Neuronal stem cell (in vitro differentiated cells): ENCODE results near the gene LYRM4.

Experiments
- DNase-seq: peaks from one replicate; pipeline ENCODE4 v3.0.0-alpha.2; 2013; ENCODE audit warnings: low spot score
- H2AFZ ChIP-seq: one replicate; pipeline ENCODE4 v1.6.1; 2013; ENCODE audit warnings: mild to moderate bottlenecking, low read length, inconsistent platforms
- H2AK5ac ChIP-seq: 2 replicates; pipeline ENCODE4 v1.6.1; 2013; ENCODE audit warnings: low read depth, mild to moderate bottlenecking, inconsistent platforms, low read length, moderate library complexity, mixed read lengths
- H2BK120ac ChIP-seq: 2 replicates; pipeline ENCODE4 v1.6.1; 2013; ENCODE audit warnings: low read depth, mild to moderate bottlenecking, inconsistent platforms, low read length, moderate library complexity, mixed read lengths
- H2BK12ac ChIP-seq: one replicate; pipeline ENCODE4 v1.6.1; 2013; ENCODE audit warnings: low read length, inconsistent platforms
- H2BK15ac ChIP-seq: 2 replicates; pipeline ENCODE4 v1.6.1; 2013; ENCODE audit warnings: mild to moderate bottlenecking, low read length, inconsistent platforms, mixed read lengths
- H2BK5ac ChIP-seq: one replicate; pipeline ENCODE4 v1.6.1; 2013; ENCODE audit warnings: inconsistent platforms, mild to moderate bottlenecking, low read length, moderate library complexity
- H3K14ac ChIP-seq: one replicate; pipeline ENCODE4 v1.6.1; 2013; ENCODE audit warnings: low read length, inconsistent platforms
- H3K18ac ChIP-seq: 2 replicates; pipeline ENCODE4 v1.6.1; 2013; ENCODE audit warnings: low read length, inconsistent platforms
- H3K23ac ChIP-seq: 2 replicates; pipeline ENCODE4 v1.6.1; 2013; ENCODE audit warnings: low read depth, mild to moderate bottlenecking, mixed read lengths, low read length, inconsistent platforms; ENCODE audit not compliant: poor library complexity
- H3K27ac ChIP-seq: replicated peaks from 3 replicates; pipeline ENCODE4 v1.5.1; 2013; ENCODE audit warnings: low read length, inconsistent platforms
- H3K27me3 ChIP-seq, 3 experiments: 2 replicates each; pipeline ENCODE4 v1.6.1; 2013; ENCODE audit warnings: low read length in 3 of 3, mild to moderate bottlenecking in 2 of 3, inconsistent platforms in 1 of 3, low read depth in 1 of 3, mixed read lengths in 1 of 3, moderate library complexity in 1 of 3; ENCODE audit not compliant: control insufficient read depth in 3 of 3, insufficient read depth in 3 of 3
- H3K36me3 ChIP-seq, 2 donors: replicated peaks in 1 of 2; 2 replicates each; pipeline ENCODE4 v1.6.1; 2013; ENCODE audit warnings: low read length in 2 of 2; ENCODE audit not compliant: control insufficient read depth in 2 of 2, insufficient read depth in 2 of 2
- H3K4ac ChIP-seq: 2 replicates; pipeline ENCODE4 v1.6.1; 2013; ENCODE audit warnings: inconsistent platforms, mild to moderate bottlenecking, low read length, moderate library complexity
- H3K4me1 ChIP-seq, 2 donors: 1 replicate in 1 of 2; 2 replicates in 1 of 2; pipeline ENCODE4 v1.6.1; 2013; ENCODE audit warnings: low read length in 2 of 2, low read depth in 1 of 2; ENCODE audit not compliant: control insufficient read depth in 2 of 2, insufficient read depth in 1 of 2
- H3K4me2 ChIP-seq: one replicate; pipeline ENCODE4 v1.6.1; 2013; ENCODE audit warnings: mild to moderate bottlenecking, low read length, inconsistent platforms; ENCODE audit not compliant: insufficient read depth, poor library complexity, severe bottlenecking
- H3K4me3 ChIP-seq, 2 donors: 2 replicates each; pipeline ENCODE4 v1.5.1; 2013; ENCODE audit warnings: low read length in 2 of 2, mild to moderate bottlenecking in 2 of 2, inconsistent platforms in 1 of 2, moderate library complexity in 1 of 2
- H3K79me1 ChIP-seq: one replicate; pipeline ENCODE4 v1.6.1; 2013; ENCODE audit warnings: low read depth, mild to moderate bottlenecking, inconsistent platforms, low read length, moderate library complexity
- H3K9ac ChIP-seq: one replicate; pipeline ENCODE4 v1.6.1; 2013; ENCODE audit warnings: mild to moderate bottlenecking, low read depth, low read length, inconsistent platforms; ENCODE audit not compliant: poor library complexity
- H3K9me3 ChIP-seq, 2 donors: replicated peaks in 1 of 2; 2 replicates each; pipeline versions ENCODE3 to v1.6.1; 2013; ENCODE audit warnings: low read length in 2 of 2, mild to moderate bottlenecking in 2 of 2, inconsistent platforms in 1 of 2, low read depth in 1 of 2, mixed read lengths in 1 of 2, moderate library complexity in 1 of 2; ENCODE audit not compliant: control insufficient read depth in 2 of 2, insufficient read depth in 1 of 2
- H4K8ac ChIP-seq: one replicate; pipeline ENCODE4 v1.6.1; 2013; ENCODE audit warnings: low read depth, mild to moderate bottlenecking, inconsistent platforms, low read length, moderate library complexity
- H4K91ac ChIP-seq: one replicate; pipeline ENCODE4 v1.6.1; 2013; ENCODE audit warnings: low read length, low read depth, mild to moderate bottlenecking, inconsistent platforms; ENCODE audit not compliant: poor library complexity
- WGBS, 2 donors: extraction: QIAGEN DNeasy Blood & Tissue Kit; methylation state at CpG; one replicate each; pipeline ENCODE4 v1.1.7; 2013; ENCODE audit warnings: missing lambda C conversion rate in 2 of 2, mixed read lengths in 1 of 2; ENCODE audit not compliant: insufficient read length in 2 of 2, insufficient replicate concordance in 1 of 2; ENCODE audit errors: extremely low coverage in 2 of 2; 5-methylcytosine and 5-hydroxymethylcytosine counted together

LYRM4 gene

GRCh38 chr6:5190507-5190906 lies 70.2 kb downstream of the LYRM4 start:
- no peak overlapping the region for H2BK15ac ChIP-seq
- H2AK5ac ChIP-seq: no peak overlapping the region
- H2BK5ac ChIP-seq: no peak overlapping the region
- H3K14ac ChIP-seq: no peak overlapping the region
- WGBS, 2 donors: no CpG with 5 or more reads among the region's 3 CpGs
- no peak overlapping the region for H3K4ac ChIP-seq
- no peaks in the 10 kb centered on the region for H3K36me3 ChIP-seq
- H3K23ac ChIP-seq: no peak overlapping the region
- no peak overlapping the region for H3K4me3 ChIP-seq
- H4K8ac ChIP-seq: no peak overlapping the region
- H3K27ac ChIP-seq: no peak overlapping the region
- no peak for DNase-seq
- H3K79me1 ChIP-seq: no peaks in the 10 kb centered on the region
- no peak overlapping the region for H3K4me2 ChIP-seq
- no peak overlapping the region for H3K18ac ChIP-seq
- H3K9ac ChIP-seq: no peak overlapping the region
- no peaks in the 10 kb centered on the region for H3K9me3 ChIP-seq
- no peak overlapping the region for H4K91ac ChIP-seq
- peaks cover 10 to 11% of the 10 kb centered on the region in 2 donors for H3K4me1 ChIP-seq
- no peak overlapping the region for H2AFZ ChIP-seq
- H2BK120ac ChIP-seq: no peak overlapping the region
- H3K27me3 ChIP-seq: no peaks in the 10 kb centered on the region
- no peak overlapping the region for H2BK12ac ChIP-seq

GRCh38 chr6:5188646-5189045 lies 72.1 kb downstream of the LYRM4 start:
- H3K27ac ChIP-seq: no peak overlapping the region
- H2AK5ac ChIP-seq: no peak overlapping the region
- no peak overlapping the region for H2BK12ac ChIP-seq
- no peak overlapping the region for H3K4me3 ChIP-seq
- H3K9me3 ChIP-seq: no peaks in the 10 kb centered on the region
- H3K79me1 ChIP-seq: no peaks in the 10 kb centered on the region
- H2BK120ac ChIP-seq: no peak overlapping the region
- H2AFZ ChIP-seq: no peak overlapping the region
- no peak overlapping the region for H3K9ac ChIP-seq
- peaks cover 8 to 11% of the 10 kb centered on the region in 2 donors for H3K4me1 ChIP-seq
- H2BK5ac ChIP-seq: no peak overlapping the region
- no peaks in the 10 kb centered on the region for H3K36me3 ChIP-seq
- no peak overlapping the region for H2BK15ac ChIP-seq
- H3K4ac ChIP-seq: no peak overlapping the region
- H3K27me3 ChIP-seq: no peaks in the 10 kb centered on the region
- no peak overlapping the region for H3K18ac ChIP-seq
- no peak for DNase-seq
- WGBS, 2 donors: no CpG with 5 or more reads among the region's 3 CpGs
- H3K23ac ChIP-seq: no peak overlapping the region
- no peak overlapping the region for H4K8ac ChIP-seq
- no peak overlapping the region for H3K4me2 ChIP-seq
- no peak overlapping the region for H3K14ac ChIP-seq
- H4K91ac ChIP-seq: no peak overlapping the region

GRCh38 chr6:5184878-5185277 lies 75.9 kb downstream of the LYRM4 start:
- Histone ChIP-seq H2BK120ac (no peak overlapping the region), H2BK12ac (no peak overlapping the region), H3K23ac (no peak overlapping the region), H3K9ac (no peak overlapping the region), H3K36me3 (no peaks in the 10 kb centered on the region), H2BK15ac (no peak overlapping the region), H3K9me3 (no peaks in the 10 kb centered on the region), H2AFZ (no peak overlapping the region), H3K27me3 (no peaks in the 10 kb centered on the region), H3K18ac (no peak overlapping the region), H3K79me1 (no peaks in the 10 kb centered on the region), H3K4me1 (no peaks in the 10 kb centered on the region), H2BK5ac (no peak overlapping the region), H3K4me3 (no peak overlapping the region), H3K27ac (no peak overlapping the region), H3K14ac (no peak overlapping the region), H2AK5ac (no peak overlapping the region), H3K4ac (no peak overlapping the region), H4K91ac (no peak overlapping the region), H4K8ac (no peak overlapping the region), H3K4me2 (no peak overlapping the region)
- no peak for DNase-seq
- no CpG with 5 or more reads among the region's 9 CpGs for WGBS, 2 donors

- no peak for DNase-seq
- no peaks in the 10 kb centered on the region for H3K36me3 ChIP-seq
- H2BK12ac ChIP-seq: no peak overlapping the region
- no peaks in the 10 kb centered on the region for H3K4me1 ChIP-seq
- H3K4me2 ChIP-seq: no peak overlapping the region
- H3K4me3 ChIP-seq: no peak overlapping the region
- no peak overlapping the region for H3K14ac ChIP-seq
- WGBS, 2 donors: no CpG with 5 or more reads among the region's 2 CpGs
- no peak overlapping the region for H3K9ac ChIP-seq
- H2AK5ac ChIP-seq: no peak overlapping the region
- no peak overlapping the region for H4K91ac ChIP-seq
- no peak overlapping the region for H2BK5ac ChIP-seq
- no peak overlapping the region for H2AFZ ChIP-seq
- no peak overlapping the region for H2BK15ac ChIP-seq
- H3K27ac ChIP-seq: no peak overlapping the region
- H3K9me3 ChIP-seq: no peaks in the 10 kb centered on the region
- H3K4ac ChIP-seq: no peak overlapping the region
- H3K23ac ChIP-seq: no peak overlapping the region
- no peak overlapping the region for H3K18ac ChIP-seq
- H4K8ac ChIP-seq: no peak overlapping the region
- H3K27me3 ChIP-seq: no peaks in the 10 kb centered on the region
- no peaks in the 10 kb centered on the region for H3K79me1 ChIP-seq
- H2BK120ac ChIP-seq: no peak overlapping the region
These were observed 76.5 kb downstream of the LYRM4 start for GRCh38 chr6:5184218-5184617.
